Gastroesophageal sphincter (tissue), 3 donors: ENCODE results near the gene CYP26B1.

Source experiments
- POLR2A ChIP-seq, 2 donors: fragments of 450-650 bp; IDR thresholded peaks; one replicate each; pipeline ENCODE4 v1.6.1; 2017; ENCODE audit warnings: antibody characterized with exemption in 2 of 2, mild to moderate bottlenecking in 2 of 2, moderate library complexity in 1 of 2
- TF ChIP-seq, protein P1 (sequence below), 4 experiments: fragments of 200-600 bp in 2 of 4; fragments of 450-650 bp in 2 of 4; sonication (generic) in 1 of 4; IDR thresholded peaks; one replicate each; pipeline ENCODE4 v1.5.1; 2017 to 2019; ENCODE audit warnings: antibody characterized with exemption in 4 of 4, mild to moderate bottlenecking in 2 of 4, moderate library complexity in 2 of 4

- TF ChIP-seq, protein P1, sequence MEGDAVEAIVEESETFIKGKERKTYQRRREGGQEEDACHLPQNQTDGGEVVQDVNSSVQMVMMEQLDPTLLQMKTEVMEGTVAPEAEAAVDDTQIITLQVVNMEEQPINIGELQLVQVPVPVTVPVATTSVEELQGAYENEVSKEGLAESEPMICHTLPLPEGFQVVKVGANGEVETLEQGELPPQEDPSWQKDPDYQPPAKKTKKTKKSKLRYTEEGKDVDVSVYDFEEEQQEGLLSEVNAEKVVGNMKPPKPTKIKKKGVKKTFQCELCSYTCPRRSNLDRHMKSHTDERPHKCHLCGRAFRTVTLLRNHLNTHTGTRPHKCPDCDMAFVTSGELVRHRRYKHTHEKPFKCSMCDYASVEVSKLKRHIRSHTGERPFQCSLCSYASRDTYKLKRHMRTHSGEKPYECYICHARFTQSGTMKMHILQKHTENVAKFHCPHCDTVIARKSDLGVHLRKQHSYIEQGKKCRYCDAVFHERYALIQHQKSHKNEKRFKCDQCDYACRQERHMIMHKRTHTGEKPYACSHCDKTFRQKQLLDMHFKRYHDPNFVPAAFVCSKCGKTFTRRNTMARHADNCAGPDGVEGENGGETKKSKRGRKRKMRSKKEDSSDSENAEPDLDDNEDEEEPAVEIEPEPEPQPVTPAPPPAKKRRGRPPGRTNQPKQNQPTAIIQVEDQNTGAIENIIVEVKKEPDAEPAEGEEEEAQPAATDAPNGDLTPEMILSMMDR (IDR thresholded peaks at IDR 0.05): no peak
- TF ChIP-seq POLR2A (IDR thresholded peaks at IDR 0.05): no peak
Measured at GRCh38 chr2:72135921-72136320, 11.7 kb downstream of the CYP26B1 start.
